Chondrocyte (in vitro differentiated cells): ENCODE results near the gene CMTM2. TPM values are rescaled to one million over a fixed set of nuclear protein-coding genes. Genes with fewer than 3 reads are reported as not detected.

Experiments
- DNase-seq: peaks from one replicate; pipeline ENCODE4 v3.0.0; 2021; ENCODE audit warnings: mixed read lengths, low spot score
- H3K27ac Mint-ChIP-seq: one replicate; pipeline ENCODE4 v1.8.0; 2021; ENCODE audit warnings: mild to moderate bottlenecking, moderate library complexity, mixed read lengths; ENCODE audit not compliant: unreplicated experiment
- H3K27me3 Mint-ChIP-seq: 2 replicates; pipeline ENCODE4 v1.8.0; 2021; ENCODE audit warnings: low read depth, mixed read lengths
- H3K36me3 Mint-ChIP-seq: 2 replicates; pipeline ENCODE4 v1.8.0; 2021; ENCODE audit warnings: low read depth, mixed read lengths
- H3K4me1 Mint-ChIP-seq: 2 replicates; pipeline ENCODE4 v1.8.0; 2021; ENCODE audit warnings: low read depth, mild to moderate bottlenecking, mixed read lengths
- H3K4me3 Mint-ChIP-seq: one replicate; pipeline ENCODE4 v1.8.0; 2021; ENCODE audit warnings: mild to moderate bottlenecking, moderate library complexity, mixed read lengths; ENCODE audit not compliant: unreplicated experiment
- H3K9me3 Mint-ChIP-seq: 2 replicates; pipeline ENCODE4 v1.8.0; 2021; ENCODE audit warnings: low read depth, mixed read lengths
- CTCF ChIP-seq: fragments of 200-600 bp; sonication (generic); IDR thresholded peaks from 2 replicates; pipeline ENCODE4 v1.5.0; 2021; ENCODE audit warnings: antibody characterized with exemption, mild to moderate bottlenecking, moderate library complexity
- total RNA-seq: library from RNA; stranded (reverse); gene quantifications from 3 replicates; pipeline ENCODE4 v1.2.1, GENCODE V29; 2021

The CMTM2 gene
- total RNA-seq, 1 donor from 2014 or later, result not detected

- no peak overlapping the region for H3K4me3 Mint-ChIP-seq
- H3K27me3 Mint-ChIP-seq, result no peaks in the 10 kb centered on the region
- H3K36me3 Mint-ChIP-seq, result peaks cover 6% of the 10 kb centered on the region
Measured at GRCh38 chr16:66544016-66544757, 35.1 kb upstream of the CMTM2 start.

GRCh38 chr16:66547101-66547989, 31.9 kb upstream of the CMTM2 start:
- peaks cover 38% of the 10 kb centered on the region for H3K4me1 Mint-ChIP-seq
- H3K9me3 Mint-ChIP-seq, result no peaks in the 10 kb centered on the region
- H3K27ac Mint-ChIP-seq, result no peak overlapping the region
- DNase-seq, result no peak
- H3K27me3 Mint-ChIP-seq, result no peaks in the 10 kb centered on the region
- peaks cover 3% of the 10 kb centered on the region for H3K36me3 Mint-ChIP-seq
- no peak overlapping the region for H3K4me3 Mint-ChIP-seq
- no peak for TF ChIP-seq CTCF

More at GRCh38 chr16:66544016-66544757, 35.1 kb upstream of the CMTM2 start:
- no peak for TF ChIP-seq CTCF
- Mint-ChIP-seq H3K27ac (no peak overlapping the region), H3K9me3 (no peaks in the 10 kb centered on the region), H3K4me1 (peaks cover 20% of the 10 kb centered on the region)
- DNase-seq, result no peak

GRCh38 chr16:66548068-66548467, 31.2 kb upstream of the CMTM2 start:
- peaks cover 5% of the 10 kb centered on the region for H3K36me3 Mint-ChIP-seq
- H3K27me3 Mint-ChIP-seq, result no peaks in the 10 kb centered on the region
- peak overlapping the region; percentile 27 for H3K27ac Mint-ChIP-seq
- no peak for TF ChIP-seq CTCF
- DNase-seq, result no peak
- H3K4me3 Mint-ChIP-seq, result peak overlapping the region; percentile 74
- no peaks in the 10 kb centered on the region for H3K9me3 Mint-ChIP-seq
- peaks cover 45% of the 10 kb centered on the region for H3K4me1 Mint-ChIP-seq

- no peak for DNase-seq
- Mint-ChIP-seq H3K27ac (peak overlapping the region; percentile 73), H3K36me3 (peaks cover 5% of the 10 kb centered on the region), H3K27me3 (no peaks in the 10 kb centered on the region), H3K9me3 (no peaks in the 10 kb centered on the region), H3K4me3 (peak overlapping the region; percentile 74), H3K4me1 (peaks cover 53% of the 10 kb centered on the region)
- TF ChIP-seq CTCF, result no peak
Measured at GRCh38 chr16:66548868-66549267, 30.4 kb upstream of the CMTM2 start.

- Mint-ChIP-seq H3K27ac (peak within 1 kb of the TSS; percentile 91), H3K4me1 (peaks cover 60% of the 10 kb centered on the region), H3K27me3 (no peaks in the 10 kb centered on the region), H3K9me3 (no peaks in the 10 kb centered on the region), H3K36me3 (peaks cover 5% of the 10 kb centered on the region), H3K4me3 (peak within 1 kb of the TSS; percentile 81)
- no peak for DNase-seq
- peak; percentile 67 for TF ChIP-seq CTCF
Measured at GRCh38 chr16:66549284-66550131, 29.8 kb upstream of the CMTM2 start, which contains the start of gene TK2. TSS of gene TK2 (minus strand) at chr16:66550122. CDS start at chr16:66550061, 61 bp downstream.
